ENCODE measurements around the gene CNTN5. TPM values are rescaled to one million over a fixed set of nuclear protein-coding genes. Genes with fewer than 3 reads are reported as not detected.

CNTN5 gene
- total RNA-seq, 4 donors from 2014 or later = 0.51 to 2.3 (median 0.58) TPM; not detected in 1

DNA sequence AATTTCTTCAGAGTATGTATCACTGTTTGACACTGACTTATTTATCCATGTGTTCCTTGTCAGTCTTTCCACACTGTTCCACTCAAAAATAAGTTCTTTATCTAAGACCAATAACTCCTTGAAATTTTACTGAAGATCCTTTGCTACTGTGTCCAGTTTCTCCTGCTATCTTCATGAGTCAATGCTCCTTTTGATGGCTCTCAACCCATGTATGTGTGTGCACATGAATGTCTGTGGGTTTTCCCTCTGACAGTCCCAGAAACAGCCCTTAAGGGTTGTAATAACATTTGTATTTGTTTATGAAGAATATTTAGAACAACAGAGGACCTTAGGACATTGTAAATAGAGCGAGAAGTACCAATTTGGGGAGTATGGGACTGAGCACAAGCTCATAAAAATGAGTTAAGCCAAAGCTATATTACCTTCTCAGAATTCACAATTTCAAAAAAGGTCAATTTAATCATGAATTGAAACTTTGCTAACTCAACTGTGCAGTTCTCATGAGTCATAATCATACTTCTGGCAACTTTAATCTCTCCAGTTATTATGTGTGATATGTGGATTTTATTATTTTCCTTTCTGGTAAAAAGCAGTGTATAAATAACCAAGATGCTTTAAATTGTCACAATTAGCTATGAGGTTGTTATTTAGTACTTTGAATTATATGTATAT is 533.6 kb downstream of the CNTN5 start:
- no peak overlapping the region for H3K4me3 ChIP-seq
- no peak for DNase-seq
- no peak overlapping the region for H3K27ac ChIP-seq
- TF ChIP-seq, protein P1, sequence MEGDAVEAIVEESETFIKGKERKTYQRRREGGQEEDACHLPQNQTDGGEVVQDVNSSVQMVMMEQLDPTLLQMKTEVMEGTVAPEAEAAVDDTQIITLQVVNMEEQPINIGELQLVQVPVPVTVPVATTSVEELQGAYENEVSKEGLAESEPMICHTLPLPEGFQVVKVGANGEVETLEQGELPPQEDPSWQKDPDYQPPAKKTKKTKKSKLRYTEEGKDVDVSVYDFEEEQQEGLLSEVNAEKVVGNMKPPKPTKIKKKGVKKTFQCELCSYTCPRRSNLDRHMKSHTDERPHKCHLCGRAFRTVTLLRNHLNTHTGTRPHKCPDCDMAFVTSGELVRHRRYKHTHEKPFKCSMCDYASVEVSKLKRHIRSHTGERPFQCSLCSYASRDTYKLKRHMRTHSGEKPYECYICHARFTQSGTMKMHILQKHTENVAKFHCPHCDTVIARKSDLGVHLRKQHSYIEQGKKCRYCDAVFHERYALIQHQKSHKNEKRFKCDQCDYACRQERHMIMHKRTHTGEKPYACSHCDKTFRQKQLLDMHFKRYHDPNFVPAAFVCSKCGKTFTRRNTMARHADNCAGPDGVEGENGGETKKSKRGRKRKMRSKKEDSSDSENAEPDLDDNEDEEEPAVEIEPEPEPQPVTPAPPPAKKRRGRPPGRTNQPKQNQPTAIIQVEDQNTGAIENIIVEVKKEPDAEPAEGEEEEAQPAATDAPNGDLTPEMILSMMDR (IDR thresholded peaks at IDR 0.05) = no peak
- H3K36me3 ChIP-seq = no peaks in the 10 kb centered on the region
- no peaks in the 10 kb centered on the region for H3K9me3 ChIP-seq
- no peaks in the 10 kb centered on the region for H3K27me3 ChIP-seq
- intact Hi-C loops (cut with DNase I; ENCODE audit: low total_unique reads) = no loop called here
- no peaks in the 10 kb centered on the region for H3K4me1 ChIP-seq

DNA sequence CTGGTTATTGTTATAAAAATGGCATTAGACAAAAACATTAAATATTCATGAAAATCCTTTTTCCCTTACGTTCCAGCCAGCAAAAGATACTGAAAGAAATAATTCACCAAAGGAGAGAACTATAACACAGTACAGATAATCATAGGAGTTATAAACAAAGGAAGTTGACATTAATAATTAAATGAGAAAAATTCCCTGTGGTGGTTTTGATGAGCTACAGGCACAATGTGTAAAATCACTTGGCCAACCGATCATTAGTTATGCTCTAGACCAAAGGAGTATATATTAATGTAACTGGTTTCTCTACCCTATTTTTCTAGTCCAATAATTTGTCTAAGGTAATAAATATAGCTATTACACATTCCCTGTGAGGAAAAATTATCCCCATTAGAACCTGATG is 534.7 kb downstream of the CNTN5 start:
- Histone ChIP-seq H3K27me3 (no peaks in the 10 kb centered on the region), H3K9me3 (no peaks in the 10 kb centered on the region), H3K27ac (no peak overlapping the region), H3K36me3 (no peaks in the 10 kb centered on the region), H3K4me1 (no peaks in the 10 kb centered on the region), H3K4me3 (no peak overlapping the region)
- intact Hi-C loops (cut with DNase I; ENCODE audit: low total_unique reads) = no loop called here
- TF ChIP-seq POLR2A (IDR thresholded peaks at IDR 0.05) = no peak
- TF ChIP-seq, protein P1 (IDR thresholded peaks at IDR 0.05) = no peak
- no peak for DNase-seq

DNA sequence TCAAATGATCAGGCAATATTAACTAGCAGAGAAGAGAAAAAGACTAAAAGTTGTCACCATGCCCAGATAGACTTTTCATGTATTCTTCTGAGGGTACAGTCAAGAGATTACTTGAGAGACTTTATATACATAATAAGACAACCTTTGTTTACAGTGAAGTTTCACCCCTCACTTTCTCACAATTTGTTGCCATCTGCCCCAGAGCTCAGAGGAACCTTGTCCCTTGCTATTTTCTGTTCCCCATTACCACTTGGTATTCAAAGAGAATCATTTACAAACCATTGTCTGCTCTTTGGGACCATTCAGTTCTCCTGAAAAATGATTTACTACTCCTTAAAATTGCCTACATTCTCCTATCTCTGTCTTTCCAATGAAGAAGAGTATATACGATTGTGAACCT is 544.6 kb downstream of the CNTN5 start:
- no peaks in the 10 kb centered on the region for H3K27me3 ChIP-seq
- no peak overlapping the region for H3K4me3 ChIP-seq
- no peaks in the 10 kb centered on the region for H3K9me3 ChIP-seq
- TF ChIP-seq POLR2A (IDR thresholded peaks at IDR 0.05) = no peak
- TF ChIP-seq, protein P1 (IDR thresholded peaks at IDR 0.05) = no peak
- no peak for DNase-seq
- no peaks in the 10 kb centered on the region for H3K4me1 ChIP-seq
- no peaks in the 10 kb centered on the region for H3K36me3 ChIP-seq
- intact Hi-C loops (cut with DNase I; ENCODE audit: low total_unique reads) = no loop called here
- H3K27ac ChIP-seq = no peak overlapping the region

DNA sequence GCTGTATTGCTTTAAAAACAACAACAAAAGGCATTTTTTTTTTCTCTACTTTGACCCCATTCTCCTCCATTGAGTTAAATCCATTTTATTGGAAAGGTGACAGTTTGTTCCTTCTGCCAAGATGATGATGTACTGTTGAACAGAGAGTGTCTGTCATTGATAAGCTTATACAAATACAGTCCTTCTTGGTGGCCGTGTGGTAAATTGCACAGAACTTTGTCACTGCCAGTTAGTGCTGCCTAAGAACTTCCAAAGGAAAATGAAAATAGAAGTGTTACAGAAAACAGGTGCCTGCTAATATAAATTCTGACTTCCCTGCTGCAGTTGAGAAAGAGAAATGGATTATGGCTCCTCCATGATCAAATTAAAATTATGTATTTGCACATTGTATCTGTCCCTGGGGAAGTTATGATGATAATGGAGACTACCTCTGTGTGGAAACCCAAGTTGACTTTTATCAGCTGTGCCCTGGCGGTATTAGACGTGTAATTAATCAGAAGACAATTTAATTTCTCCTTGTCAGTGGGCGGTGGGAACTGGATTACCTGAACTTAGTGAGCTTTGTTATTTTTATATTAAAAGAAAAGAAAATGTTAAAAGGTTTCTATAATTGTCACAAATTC is 546.7 kb downstream of the CNTN5 start:
- no peak overlapping the region for H3K4me3 ChIP-seq

DNA sequence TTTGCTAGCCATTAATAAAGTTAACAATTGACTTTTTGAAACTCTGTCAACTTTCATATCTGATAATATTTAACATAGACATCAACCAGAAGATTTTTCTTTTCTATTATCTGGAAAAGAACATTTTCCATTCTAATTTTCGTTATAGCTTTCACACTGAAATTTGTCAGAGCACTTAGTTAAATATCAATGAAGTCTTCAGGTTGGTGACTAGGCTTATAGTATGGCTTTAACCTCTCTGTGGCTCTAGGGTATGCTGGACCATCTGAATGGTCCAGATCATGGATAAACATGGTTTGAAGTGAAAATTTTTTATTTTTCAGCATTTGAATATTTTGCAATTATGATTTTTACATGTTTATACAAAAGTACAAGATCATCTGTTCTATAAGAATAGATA is 548.1 kb downstream of the CNTN5 start:
- Histone ChIP-seq H3K9me3 (no peaks in the 10 kb centered on the region), H3K27ac (no peak overlapping the region), H3K4me1 (no peaks in the 10 kb centered on the region), H3K4me3 (no peak overlapping the region), H3K36me3 (no peaks in the 10 kb centered on the region), H3K27me3 (no peaks in the 10 kb centered on the region)
- intact Hi-C loops (cut with DNase I; ENCODE audit: low total_unique reads) = no loop called here
- TF ChIP-seq POLR2A (IDR thresholded peaks at IDR 0.05) = no peak
- DNase-seq = no peak

More for the DNA sequence above, 546.7 kb downstream of the CNTN5 start:
- Histone ChIP-seq H3K27me3 (no peaks in the 10 kb centered on the region), H3K4me1 (no peaks in the 10 kb centered on the region), H3K27ac (no peak overlapping the region), H3K9me3 (no peaks in the 10 kb centered on the region), H3K36me3 (no peaks in the 10 kb centered on the region)
- no peak for DNase-seq
- intact Hi-C loops (cut with DNase I; ENCODE audit: low total_unique reads) = no loop called here
- TF ChIP-seq POLR2A (IDR thresholded peaks at IDR 0.05) = no peak
- TF ChIP-seq, protein P1 (IDR thresholded peaks at IDR 0.05) = no peak

Measured in uterus (tissue), 4 donors.